Neural cell (in vitro differentiated cells): ENCODE data around the gene KLC4. TPM values are rescaled to one million over a fixed set of nuclear protein-coding genes. Genes with fewer than 3 reads are reported as not detected.
"Not testable (repeated sequence)": the region's sequence is repeated elsewhere in the genome, so short reads cannot be mapped to it uniquely, and the experiment has no call there.

Experiments used
- H2AFZ ChIP-seq: fragments of 200-600, 300-800 bp; sonication (generic), shearing (Covaris generic); 2 replicates; pipeline ENCODE4 v1.6.0; 2014; ENCODE audit warnings: low read depth, mild to moderate bottlenecking, antibody characterized with exemption, low read length, moderate library complexity
- H3F3A ChIP-seq: fragments of 200-600 bp; shearing (Covaris generic); 2 replicates; pipeline ENCODE4 v1.6.1; 2016; ENCODE audit warnings: mild to moderate bottlenecking, moderate library complexity, mixed read lengths, antibody characterized with exemption, low read length; ENCODE audit not compliant: insufficient read depth, poor library complexity, severe bottlenecking
- H3K27ac ChIP-seq: fragments of 200-600, 300-800 bp; sonication (generic), shearing (Covaris generic); 2 replicates; pipeline ENCODE4 v1.5.1; 2014; ENCODE audit warnings: mild to moderate bottlenecking, low read length, moderate library complexity
- H3K27me3 ChIP-seq: fragments of 300-800, 200-600 bp; sonication (generic), shearing (Covaris generic); 2 replicates; pipeline ENCODE4 v1.6.0; 2014; ENCODE audit warnings: mild to moderate bottlenecking, low read depth, low read length, moderate library complexity; ENCODE audit not compliant: insufficient read depth
- H3K36me3 ChIP-seq: fragments of 300-800, 200-600 bp; sonication (generic), shearing (Covaris generic); 2 replicates; pipeline ENCODE4 v1.5.1; 2014; ENCODE audit warnings: mild to moderate bottlenecking, antibody characterized with exemption, low read length, moderate library complexity; ENCODE audit not compliant: insufficient read depth
- H3K4me2 ChIP-seq: fragments of 300-800, 200-600 bp; sonication (generic), shearing (Covaris generic); 2 replicates; pipeline ENCODE4 v1.6.0; 2014; ENCODE audit warnings: mild to moderate bottlenecking, low read length
- H3K4me3 ChIP-seq: fragments of 300-800, 200-600 bp; sonication (generic), shearing (Covaris generic); 2 replicates; pipeline ENCODE4 v1.5.1; 2014; ENCODE audit warnings: mild to moderate bottlenecking, low read length, moderate library complexity
- H3K79me2 ChIP-seq: fragments of 200-600 bp; shearing (Covaris generic); replicated peaks from 2 replicates; pipeline ENCODE4 v1.6.0; 2014; ENCODE audit warnings: mild to moderate bottlenecking, low read length, moderate library complexity; ENCODE audit not compliant: insufficient read depth
- H3K9ac ChIP-seq: fragments of 300-800, 200-600 bp; sonication (generic), shearing (Covaris generic); 2 replicates; pipeline ENCODE4 v1.6.1; 2016; ENCODE audit warnings: mild to moderate bottlenecking, low read length, mixed read lengths
- H3K9me2 ChIP-seq: fragments of 200-600 bp; shearing (Covaris generic); 2 replicates; pipeline ENCODE4 v1.6.1; 2016; ENCODE audit warnings: mild to moderate bottlenecking, low read length, mixed read lengths; ENCODE audit not compliant: insufficient read depth
- H3K9me3 ChIP-seq: fragments of 200-600, 300-800 bp; sonication (generic), shearing (Covaris generic); 2 replicates; pipeline ENCODE4 v1.6.1; 2016; ENCODE audit warnings: mild to moderate bottlenecking, mixed run types, low read length, moderate library complexity, mixed read lengths
- H4K20me1 ChIP-seq: fragments of 200-600 bp; shearing (Covaris generic); 2 replicates; pipeline ENCODE4 v1.6.1; 2016; ENCODE audit warnings: mild to moderate bottlenecking, mixed run types; ENCODE audit not compliant: insufficient read depth
- CTCF ChIP-seq: fragments of 450-650 bp; IDR thresholded peaks from 2 replicates; pipeline ENCODE4 v1.5.1; 2014; ENCODE audit warnings: antibody characterized with exemption, mild to moderate bottlenecking, moderate library complexity; ENCODE audit not compliant: poor library complexity, severe bottlenecking
- EP300 ChIP-seq: fragments of 450-650 bp; conservative IDR thresholded peaks from 2 replicates; pipeline ENCODE4 v1.6.1; 2014; ENCODE audit warnings: antibody characterized with exemption, mild to moderate bottlenecking, moderate library complexity; ENCODE audit not compliant: poor library complexity, severe bottlenecking
- EZH2 ChIP-seq: fragments of 200-600, 300-800 bp; shearing (Covaris generic), sonication (generic); IDR thresholded peaks from 2 replicates; pipeline ENCODE4 v1.6.1; 2014; ENCODE audit warnings: antibody characterized with exemption, low read length, borderline replicate concordance, mild to moderate bottlenecking; ENCODE audit not compliant: insufficient read depth, poor library complexity, severe bottlenecking
- MXI1 ChIP-seq: fragments of 450-650 bp; conservative IDR thresholded peaks from 2 replicates; pipeline ENCODE4 v1.6.1; 2014; ENCODE audit warnings: antibody characterized with exemption, mild to moderate bottlenecking; ENCODE audit not compliant: poor library complexity, severe bottlenecking
- POLR2AphosphoS5 ChIP-seq: IDR thresholded peaks from 2 replicates; pipeline ENCODE4 v1.6.1; 2012
- RAD21 ChIP-seq: fragments of 450-650 bp; conservative IDR thresholded peaks from 2 replicates; pipeline ENCODE4 v1.6.1; 2014; ENCODE audit warnings: antibody characterized with exemption, mild to moderate bottlenecking, moderate library complexity
- REST ChIP-seq: IDR thresholded peaks from 2 replicates; pipeline ENCODE4 v1.6.1; 2012; ENCODE audit warnings: borderline replicate concordance
- SMC3 ChIP-seq: fragments of 450-650 bp; conservative IDR thresholded peaks from 2 replicates; pipeline ENCODE4 v1.6.1; 2014; ENCODE audit warnings: antibody characterized with exemption, mild to moderate bottlenecking, moderate library complexity; ENCODE audit not compliant: poor library complexity
- TAF1 ChIP-seq: IDR thresholded peaks from 2 replicates; pipeline ENCODE4 v1.6.1; 2012; ENCODE audit warnings: low read depth
- polyA plus RNA-seq: library from polyadenylated mRNA; depleted of rRNA; stranded (reverse); fragments of >200 nt; gene quantifications from 2 replicates; pipeline ENCODE4 v1.2.3, GENCODE V29; 2014

KLC4 gene
- polyA plus RNA-seq, 1 donor from 2014 or later, result 75.3 TPM

GRCh38 chr6:43038727-43039126, 20.7 kb upstream of the KLC4 start:
- no peak for TF ChIP-seq RAD21
- Histone ChIP-seq H3K79me2 (no peaks in the 10 kb centered on the region), H3K4me2 (no peak overlapping the region), H3K36me3 (no peaks in the 10 kb centered on the region), H4K20me1 (no peaks in the 10 kb centered on the region), H3F3A (no peaks in the 10 kb centered on the region), H3K9me3 (no peaks in the 10 kb centered on the region), H2AFZ (no peak overlapping the region), H3K4me3 (no peak overlapping the region), H3K9ac (no peak overlapping the region), H3K27ac (no peak overlapping the region), H3K27me3 (no peaks in the 10 kb centered on the region), H3K9me2 (no peaks in the 10 kb centered on the region)

GRCh38 chr6:43040542-43041257, 18.7 kb upstream of the KLC4 start:
- TF ChIP-seq POLR2AphosphoS5, result no peak
- TF ChIP-seq EZH2, result no peak
- no peak for TF ChIP-seq RAD21
- TF ChIP-seq SMC3, result no peak
- TF ChIP-seq CTCF, result no peak
- TF ChIP-seq EP300, result no peak
- Histone ChIP-seq H3K79me2 (no peaks in the 10 kb centered on the region), H3K27ac (no peak overlapping the region), H3K36me3 (no peaks in the 10 kb centered on the region), H3K4me2 (no peak overlapping the region), H3K9me3 (no peaks in the 10 kb centered on the region), H4K20me1 (no peaks in the 10 kb centered on the region), H3K4me3 (no peak overlapping the region), H3K27me3 (no peaks in the 10 kb centered on the region), H2AFZ (no peak overlapping the region), H3K9ac (no peak overlapping the region), H3K9me2 (no peaks in the 10 kb centered on the region), H3F3A (no peaks in the 10 kb centered on the region)

GRCh38 chr6:43041475-43041874, 18.0 kb upstream of the KLC4 start:
- not testable (repeated sequence) for H3K36me3 ChIP-seq, H3K9ac ChIP-seq, H3K4me2 ChIP-seq, H3K9me3 ChIP-seq, H3K27me3 ChIP-seq, H3K9me2 ChIP-seq, H3K27ac ChIP-seq, H3K4me3 ChIP-seq, H2AFZ ChIP-seq, H3F3A ChIP-seq, H4K20me1 ChIP-seq, H3K79me2 ChIP-seq

- H2AFZ ChIP-seq, result no peak overlapping the region
- no peak overlapping the region for H3K27ac ChIP-seq
- H3K36me3 ChIP-seq, result no peaks in the 10 kb centered on the region
- H4K20me1 ChIP-seq, result no peaks in the 10 kb centered on the region
- TF ChIP-seq RAD21 (no peak), SMC3 (no peak), EZH2 (no peak), MXI1 (no peak), POLR2AphosphoS5 (no peak), TAF1 (no peak), CTCF (no peak), REST (no peak), EP300 (no peak)
- H3K9ac ChIP-seq, result no peak overlapping the region
- H3K4me2 ChIP-seq, result no peak overlapping the region
- H3K9me2 ChIP-seq, result no peaks in the 10 kb centered on the region
- H3F3A ChIP-seq, result no peaks in the 10 kb centered on the region
- no peaks in the 10 kb centered on the region for H3K79me2 ChIP-seq
- no peak overlapping the region for H3K4me3 ChIP-seq
- H3K9me3 ChIP-seq, result no peaks in the 10 kb centered on the region
- H3K27me3 ChIP-seq, result no peaks in the 10 kb centered on the region
Measured at GRCh38 chr6:43043310-43043709, 16.1 kb upstream of the KLC4 start.
